ENCODE measurements around the gene METRN.
"Not testable (repeated sequence)": the region's sequence is repeated elsewhere in the genome, so short reads cannot be mapped to it uniquely, and the experiment has no call there.

GRCh38 chr16:712740-713250 lies 2.1 kb upstream of the METRN start:
- TF ChIP-seq CTCF (IDR thresholded peaks at IDR 0.05), result peak; percentile 82
- TF ChIP-seq PBX3 (IDR thresholded peaks at IDR 0.05); JUND (IDR thresholded peaks at IDR 0.05); EZH2phosphoT487 (IDR thresholded peaks at IDR 0.05; ENCODE audit: borderline replicate concordance, low read depth); RFX5 (IDR thresholded peaks at IDR 0.05; ENCODE audit: low read length); POLR2AphosphoS5 (IDR thresholded peaks at IDR 0.05; ENCODE audit: low read depth, low read length); SIN3A (IDR thresholded peaks at IDR 0.05; ENCODE audit: borderline replicate concordance, low read depth, low read length); USF2 (IDR thresholded peaks at IDR 0.05; ENCODE audit: borderline replicate concordance, low read depth, low read length); ZBTB33 (IDR thresholded peaks at IDR 0.05; ENCODE audit: borderline replicate concordance, low read depth): not testable (repeated sequence)
- TF ChIP-seq EP300 (IDR thresholded peaks at IDR 0.05; ENCODE audit: borderline replicate concordance in 1 of 2, low read depth in 1 of 2, low read length in 1 of 2), result peak in 1 of 2 experiments; percentile 5; a peak in 1 of 4 replicates
